Transverse colon (tissue), 4 donors: ENCODE measurements around the gene PHYHD1. TPM values are rescaled to one million over a fixed set of nuclear protein-coding genes. Genes with fewer than 3 reads are reported as not detected.

Experiments
- DNase-seq: peaks from one replicate; pipeline ENCODE4 v3.0.0-alpha.2; 2019
- H3K27ac ChIP-seq, 4 donors: fragments of 200-600 bp; sonication (generic); 2 replicates each; pipeline ENCODE4 v1.5.1; 2016 to 2018; ENCODE audit warnings: inconsistent platforms in 4 of 4
- H3K27me3 ChIP-seq: fragments of 200-600 bp; sonication (generic); 2 replicates; pipeline ENCODE4 v1.5.1; 2017; ENCODE audit warnings: inconsistent platforms
- H3K36me3 ChIP-seq, 4 donors: fragments of 200-600 bp; sonication (generic); 2 replicates each; pipeline ENCODE4 v1.5.1; 2017 to 2019; ENCODE audit warnings: inconsistent platforms in 4 of 4
- H3K4me1 ChIP-seq, 4 donors: fragments of 200-600 bp; sonication (generic); 2 replicates each; pipeline ENCODE4 v1.5.1; 2017 to 2020; ENCODE audit warnings: inconsistent platforms in 4 of 4
- H3K4me3 ChIP-seq, 4 donors: fragments of 200-600 bp; sonication (generic); 1 replicate in 1 of 4; 2 replicates in 3 of 4; pipeline versions ENCODE4 v1.5.1 to v1.6.1; 2017 to 2019; ENCODE audit warnings: inconsistent platforms in 4 of 4
- H3K9me3 ChIP-seq, 2 donors: fragments of 200-600 bp; sonication (generic); 2 replicates each; pipeline ENCODE4 v1.5.1; 2017 to 2019; ENCODE audit warnings: inconsistent platforms in 2 of 2
- EP300 ChIP-seq: sonication (generic); formaldehyde crosslinking; IDR thresholded peaks from one replicate; pipeline ENCODE4 v1.6.1; 2017; ENCODE audit warnings: antibody characterized with exemption, low read depth
- POLR2A ChIP-seq: fragments of 450-650 bp; IDR thresholded peaks from one replicate; pipeline ENCODE4 v1.6.1; 2016; ENCODE audit warnings: antibody characterized with exemption, mild to moderate bottlenecking, moderate library complexity
- POLR2AphosphoS5 ChIP-seq, 3 donors: sonication (generic); formaldehyde crosslinking; IDR thresholded peaks; one replicate each; pipeline ENCODE4 v1.6.1; 2016; ENCODE audit warnings: antibody characterized with exemption in 3 of 3
- WGBS, 2 donors: methylation state at CpG; one replicate each; pipeline ENCODE4 v1.1.5; 2018; ENCODE audit warnings: low coverage in 1 of 2; 5-methylcytosine and 5-hydroxymethylcytosine counted together
- in situ Hi-C, 4 donors: fragments of 200-750 bp; cut with MboI; loops; one replicate each; pipeline versions ENCODE4 v1.15.0 to v1.15.1; 2017; ENCODE audit warnings: low sequenced_read_pairs in 3 of 4, low pct_ligation_motif_present in 1 of 4, low pct_unique_long_range_greater_than_20kb in 1 of 4
- intact Hi-C: fragments of 100-400 bp; cut with DNase I; formaldehyde crosslinking; loops from one replicate; pipeline ENCODE4 v1.15.1; 2023; ENCODE audit warnings: low total_unique reads
- total RNA-seq, 4 donors: library from RNA; depleted of rRNA; stranded (reverse); fragments of >200 nt; gene quantifications; one replicate each; pipeline ENCODE4 v1.1.0, GENCODE V29; 2016
- TF ChIP-seq, protein P1 (sequence below), 5 experiments: fragments of 200-600 bp in 3 of 5; fragments of 450-650 bp in 2 of 5; sonication (generic) in 3 of 5; IDR thresholded peaks; 1 replicate in 2 of 5; 2 replicates in 3 of 5; pipeline ENCODE4 v1.5.1; 2016 to 2017; ENCODE audit warnings: antibody characterized with exemption in 5 of 5, inconsistent platforms in 3 of 5, mild to moderate bottlenecking in 2 of 5, moderate library complexity in 1 of 5

PHYHD1 gene
- total RNA-seq, 4 donors from 2014 or later, result 3.2 to 22.4 (median 5.5) TPM

DNA sequence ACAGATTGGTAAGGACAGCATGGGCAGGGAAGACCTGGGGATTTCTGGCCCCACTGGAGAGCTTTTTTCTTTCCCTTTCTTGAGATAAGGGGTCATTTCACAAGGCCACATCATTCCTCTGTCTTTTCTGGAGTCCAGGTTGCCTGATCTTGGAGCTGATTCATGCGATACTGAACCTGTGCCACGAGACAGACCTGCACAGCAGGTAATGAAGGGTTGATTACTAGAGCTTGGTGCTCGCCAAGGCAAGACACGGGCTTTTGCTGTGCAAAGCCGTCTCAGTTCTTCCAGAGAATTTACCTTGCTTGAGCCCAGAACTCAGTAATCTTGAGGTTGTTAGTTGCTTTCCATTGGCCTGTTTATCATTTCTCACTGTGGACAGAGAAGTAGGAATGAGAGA is 65.9 kb downstream of the PHYHD1 start:
- no peak for TF ChIP-seq POLR2A
- TF ChIP-seq EP300, result no peak
- TF ChIP-seq POLR2AphosphoS5 (IDR thresholded peaks at IDR 0.05), result no peak
- TF ChIP-seq, protein P1, sequence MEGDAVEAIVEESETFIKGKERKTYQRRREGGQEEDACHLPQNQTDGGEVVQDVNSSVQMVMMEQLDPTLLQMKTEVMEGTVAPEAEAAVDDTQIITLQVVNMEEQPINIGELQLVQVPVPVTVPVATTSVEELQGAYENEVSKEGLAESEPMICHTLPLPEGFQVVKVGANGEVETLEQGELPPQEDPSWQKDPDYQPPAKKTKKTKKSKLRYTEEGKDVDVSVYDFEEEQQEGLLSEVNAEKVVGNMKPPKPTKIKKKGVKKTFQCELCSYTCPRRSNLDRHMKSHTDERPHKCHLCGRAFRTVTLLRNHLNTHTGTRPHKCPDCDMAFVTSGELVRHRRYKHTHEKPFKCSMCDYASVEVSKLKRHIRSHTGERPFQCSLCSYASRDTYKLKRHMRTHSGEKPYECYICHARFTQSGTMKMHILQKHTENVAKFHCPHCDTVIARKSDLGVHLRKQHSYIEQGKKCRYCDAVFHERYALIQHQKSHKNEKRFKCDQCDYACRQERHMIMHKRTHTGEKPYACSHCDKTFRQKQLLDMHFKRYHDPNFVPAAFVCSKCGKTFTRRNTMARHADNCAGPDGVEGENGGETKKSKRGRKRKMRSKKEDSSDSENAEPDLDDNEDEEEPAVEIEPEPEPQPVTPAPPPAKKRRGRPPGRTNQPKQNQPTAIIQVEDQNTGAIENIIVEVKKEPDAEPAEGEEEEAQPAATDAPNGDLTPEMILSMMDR (IDR thresholded peaks at IDR 0.05), result no peak
- H3K27ac ChIP-seq, result no peak overlapping the region

DNA sequence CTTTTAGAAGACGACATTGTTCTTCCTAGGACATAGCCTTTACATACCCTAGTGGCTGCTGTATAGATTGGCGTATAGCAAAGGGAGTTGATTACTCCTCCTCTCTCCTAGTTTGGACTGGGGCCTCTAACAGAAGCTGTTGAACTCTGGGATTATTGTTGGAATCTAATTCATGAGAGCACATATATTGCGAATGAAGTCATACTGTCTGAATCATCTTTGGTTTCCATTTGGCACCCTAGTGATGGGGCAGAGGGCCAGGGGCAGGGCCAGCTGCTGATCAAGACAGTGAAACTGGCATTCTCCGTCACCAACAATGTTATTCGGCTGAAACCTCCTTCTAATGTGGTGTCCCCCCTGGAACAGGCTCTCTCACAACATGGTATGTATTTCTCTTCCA is 67.0 kb downstream of the PHYHD1 start:
- in situ Hi-C loops (loop anchor here in 1 of 4 donors (25.0 kb wide), 1 partner anchor 376 kb away; no protein-coding TSS in a partner anchor), intact Hi-C loops (no loop called here)
- H3K27ac ChIP-seq, result peak overlapping the region in 1 of 4 donors; percentile 2
- no peaks in the 10 kb centered on the region for H3K9me3 ChIP-seq
- H3K4me3 ChIP-seq, result no peak overlapping the region
- peak in 1 of 3 donors; percentile 29 for TF ChIP-seq POLR2AphosphoS5 (IDR thresholded peaks at IDR 0.05)
- no peak for TF ChIP-seq POLR2A
- peaks cover 0 to 33% (median 14%) of the 10 kb centered on the region in 4 donors for H3K36me3 ChIP-seq
- no peak for DNase-seq
- 83 to 98% methylated on average over 5 of the region's 5 CpGs for WGBS, 2 donors
- no peaks in the 10 kb centered on the region for H3K4me1 ChIP-seq
- no peaks in the 10 kb centered on the region for H3K27me3 ChIP-seq

More for the DNA sequence above, 65.9 kb downstream of the PHYHD1 start:
- 93 to 100% methylated on average over 1 to 5 of the region's 5 CpGs for WGBS, 2 donors
- Histone ChIP-seq H3K4me1 (no peaks in the 10 kb centered on the region), H3K27me3 (no peaks in the 10 kb centered on the region), H3K4me3 (no peak overlapping the region), H3K36me3 (peaks cover 0 to 45% (median 17%) of the 10 kb centered on the region in 4 donors), H3K9me3 (no peaks in the 10 kb centered on the region)
- intact Hi-C loops (no loop called here), in situ Hi-C loops (loop anchor here in 1 of 4 donors (25.0 kb wide), 1 partner anchor 374 kb away; no protein-coding TSS in a partner anchor)
- DNase-seq, result no peak

Other genes starting within 250 kb of the PHYHD1 start
- gene SET, start 231.8 kb upstream of the PHYHD1 start, total RNA-seq, result 100 to 1,000 TPM in 1 of 4 donors, 10 to 100 TPM in 3; 29.2 to 153 (median 64.4) TPM
- 10 to 100 TPM in 1 of 4 donors, 1 to 10 TPM in 3; 1.9 to 20.1 (median 5.8) TPM for gene PKN3, start 218.5 kb upstream of the PHYHD1 start, total RNA-seq
- 100 to 1,000 TPM in 2 of 4 donors, 10 to 100 TPM in 2; 35.6 to 190 (median 123) TPM for gene ZDHHC12, start 196.9 kb upstream of the PHYHD1 start, total RNA-seq
- 100 to 1,000 TPM in 1 of 4 donors, 10 to 100 TPM in 3; 57.5 to 116 (median 73.8) TPM for gene ZER1, start 149.1 kb upstream of the PHYHD1 start, total RNA-seq
- 100 to 1,000 TPM in 1 of 4 donors, 10 to 100 TPM in 2, 1 to 10 TPM in 1; 9.6 to 244 (median 21.6) TPM for gene TBC1D13, start 133.7 kb upstream of the PHYHD1 start, total RNA-seq
- gene ENDOG, start 102.5 kb upstream of the PHYHD1 start, total RNA-seq, result 10 to 100 TPM; 29.7 to 83.0 (median 52.8) TPM
- gene SPOUT1, start 91.2 kb upstream of the PHYHD1 start, total RNA-seq, result 10 to 100 TPM; 19.5 to 48.3 (median 26.6) TPM
- gene KYAT1, start 39.0 kb upstream of the PHYHD1 start, total RNA-seq, result 1 to 10 TPM in 2 of 4 donors, not detected in 2; 1.6 to 3.5 TPM
- gene LRRC8A, start 38.8 kb upstream of the PHYHD1 start, total RNA-seq, result 100 to 1,000 TPM in 1 of 4 donors, 10 to 100 TPM in 3; 29.4 to 116 (median 35.5) TPM
- gene DOLK, start 26.6 kb downstream of the PHYHD1 start, total RNA-seq, result 10 to 100 TPM in 3 of 4 donors, 1 to 10 TPM in 1; 9.2 to 20.6 (median 11.7) TPM
- gene NUP188, start 26.7 kb downstream of the PHYHD1 start, total RNA-seq, result 10 to 100 TPM; 18.0 to 79.3 (median 38.4) TPM
- gene SH3GLB2, start 107.3 kb downstream of the PHYHD1 start, total RNA-seq, result 100 to 1,000 TPM; 184 to 391 (median 224) TPM
- 100 to 1,000 TPM in 1 of 4 donors, 10 to 100 TPM in 3; 72.0 to 245 (median 74.0) TPM for gene MIGA2, start 115.6 kb downstream of the PHYHD1 start, total RNA-seq
- gene DOLPP1, start 160.1 kb downstream of the PHYHD1 start, total RNA-seq, result 10 to 100 TPM; 15.7 to 52.4 (median 38.2) TPM
- 100 to 1,000 TPM; 124 to 161 (median 136) TPM for gene CRAT, start 189.8 kb downstream of the PHYHD1 start, total RNA-seq
- 100 to 1,000 TPM in 1 of 4 donors, 10 to 100 TPM in 3; 37.4 to 241 (median 66.5) TPM for gene PTPA, start 190.4 kb downstream of the PHYHD1 start, total RNA-seq